Mesenchymal stem cell (in vitro differentiated cells and primary cell): ENCODE measurements around the gene PSME1. TPM values are rescaled to one million over a fixed set of nuclear protein-coding genes. Genes with fewer than 3 reads are reported as not detected.

Source experiments
- DNase-seq: peaks from one replicate; pipeline ENCODE4 v3.0.0-alpha.2; 2013
- H2AFZ ChIP-seq: one replicate; pipeline ENCODE4 v1.6.1; 2013; ENCODE audit warnings: low read depth, mild to moderate bottlenecking, control low read depth, inconsistent platforms, low read length, moderate library complexity
- H2AK5ac ChIP-seq: 2 replicates; pipeline ENCODE4 v1.6.1; 2013; ENCODE audit warnings: low read length, moderate library complexity, mild to moderate bottlenecking, inconsistent platforms; ENCODE audit not compliant: severe bottlenecking
- H2BK120ac ChIP-seq: one replicate; pipeline ENCODE4 v1.6.1; 2013; ENCODE audit warnings: low read depth, mild to moderate bottlenecking, inconsistent platforms, low read length, moderate library complexity
- H2BK12ac ChIP-seq, 2 experiments: one replicate each; pipeline ENCODE4 v1.6.1; 2013; ENCODE audit warnings: inconsistent platforms in 2 of 2, low read length in 2 of 2, mild to moderate bottlenecking in 2 of 2, moderate library complexity in 2 of 2, control low read depth in 1 of 2
- H2BK15ac ChIP-seq: one replicate; pipeline ENCODE4 v1.6.1; 2013; ENCODE audit warnings: mild to moderate bottlenecking, low read depth, inconsistent platforms; ENCODE audit not compliant: poor library complexity, severe bottlenecking
- H2BK5ac ChIP-seq: 2 replicates; pipeline ENCODE4 v1.6.1; 2013; ENCODE audit warnings: low read depth, mild to moderate bottlenecking, low read length, control low read depth, inconsistent platforms; ENCODE audit not compliant: poor library complexity, severe bottlenecking
- H3K14ac ChIP-seq, 2 experiments: one replicate each; pipeline ENCODE4 v1.6.1; 2013; ENCODE audit warnings: inconsistent platforms in 2 of 2, low read length in 2 of 2, control low read depth in 1 of 2, mild to moderate bottlenecking in 1 of 2, moderate library complexity in 1 of 2
- H3K18ac ChIP-seq, 2 experiments: one replicate each; pipeline ENCODE4 v1.6.1; 2013; ENCODE audit warnings: inconsistent platforms in 2 of 2, low read length in 2 of 2, control low read depth in 1 of 2, low read depth in 1 of 2, mild to moderate bottlenecking in 1 of 2
- H3K23ac ChIP-seq, 2 experiments: one replicate each; pipeline ENCODE4 v1.6.1; 2013; ENCODE audit warnings: inconsistent platforms in 2 of 2, low read length in 2 of 2, mild to moderate bottlenecking in 2 of 2, moderate library complexity in 2 of 2, control low read depth in 1 of 2
- H3K27ac ChIP-seq: 2 replicates; pipeline ENCODE4 v1.5.1; 2013; ENCODE audit warnings: mild to moderate bottlenecking, moderate library complexity, low read length, control low read depth, inconsistent platforms; ENCODE audit not compliant: poor library complexity, severe bottlenecking
- H3K27me3 ChIP-seq, 2 experiments: 2 replicates each; pipeline versions ENCODE4 v1.6.1 to v1.7.0; 2013; ENCODE audit warnings: low read length in 2 of 2, mild to moderate bottlenecking in 2 of 2, moderate library complexity in 2 of 2, control low read depth in 1 of 2, inconsistent platforms in 1 of 2; ENCODE audit not compliant: control insufficient read depth in 1 of 2, insufficient read depth in 1 of 2
- H3K36me3 ChIP-seq, 2 experiments: 2 replicates each; pipeline versions ENCODE4 v1.6.1 to v1.7.0; 2013; ENCODE audit warnings: low read length in 2 of 2, control low read depth in 1 of 2, inconsistent platforms in 1 of 2, low read depth in 1 of 2, mild to moderate bottlenecking in 1 of 2; ENCODE audit not compliant: insufficient read depth in 2 of 2, control insufficient read depth in 1 of 2
- H3K4ac ChIP-seq, 2 experiments: one replicate each; pipeline ENCODE4 v1.6.1; 2013; ENCODE audit warnings: inconsistent platforms in 2 of 2, low read length in 2 of 2, mild to moderate bottlenecking in 2 of 2, moderate library complexity in 2 of 2, control low read depth in 1 of 2, low read depth in 1 of 2
- H3K4me1 ChIP-seq: 2 replicates; pipeline ENCODE4 v1.6.1; 2013; ENCODE audit warnings: low read depth, low read length, control low read depth; ENCODE audit not compliant: control insufficient read depth, insufficient read depth
- H3K4me2 ChIP-seq: 2 replicates; pipeline ENCODE4 v1.6.1; 2013; ENCODE audit warnings: low read length, mild to moderate bottlenecking, inconsistent platforms; ENCODE audit not compliant: poor library complexity, severe bottlenecking
- H3K4me3 ChIP-seq, 2 experiments: 2 replicates each; pipeline versions ENCODE4 v1.5.1 to v1.7.0; 2013; ENCODE audit warnings: low read length in 2 of 2, mild to moderate bottlenecking in 2 of 2, control low read depth in 1 of 2, low read depth in 1 of 2; ENCODE audit not compliant: insufficient read depth in 1 of 2
- H3K79me1 ChIP-seq: replicated peaks from 2 replicates; pipeline ENCODE4 v1.6.1; 2013; ENCODE audit warnings: mild to moderate bottlenecking, control low read depth, low read length, inconsistent platforms; ENCODE audit not compliant: poor library complexity, severe bottlenecking
- H3K9ac ChIP-seq: 2 replicates; pipeline ENCODE4 v1.7.0; 2013; ENCODE audit warnings: mild to moderate bottlenecking, low read length, moderate library complexity
- H3K9me3 ChIP-seq: 2 replicates; pipeline ENCODE4 v1.7.0; 2013; ENCODE audit warnings: mild to moderate bottlenecking, low read length; ENCODE audit not compliant: control insufficient read depth
- H4K8ac ChIP-seq: one replicate; pipeline ENCODE4 v1.6.1; 2013; ENCODE audit warnings: inconsistent platforms, mild to moderate bottlenecking, low read length, moderate library complexity
- H4K91ac ChIP-seq: one replicate; pipeline ENCODE4 v1.6.1; 2013; ENCODE audit warnings: mild to moderate bottlenecking, low read length, inconsistent platforms
- WGBS: methylation state at CpG from one replicate; pipeline ENCODE4 v1.1.7; 2013; ENCODE audit warnings: mixed read lengths; 5-methylcytosine and 5-hydroxymethylcytosine counted together
- small RNA-seq: library from polyadenylated mRNA; stranded (forward); fragments of <200 nt; extraction: miRNeasy Mini kit (QIAGEN cat#:217004); gene quantifications from one replicate; pipeline ENCODE3, GENCODE V24; 2013; ENCODE audit warnings: low read depth

The PSME1 gene

GRCh38 chr14:24187539-24187915 is 51.5 kb downstream of the PSME1 start:
- peak overlapping the region; percentile 1 for H3K4me2 ChIP-seq
- H3K79me1 ChIP-seq: peaks cover 38% of the 10 kb centered on the region
- no peaks in the 10 kb centered on the region for H3K9me3 ChIP-seq
- H3K9ac ChIP-seq: peak overlapping the region; percentile 94
- no peak overlapping the region for H4K91ac ChIP-seq
- H3K4ac ChIP-seq: no peak overlapping the region
- H3K23ac ChIP-seq: no peak overlapping the region
- H3K4me3 ChIP-seq: peak overlapping the region in 1 of 2 experiments; percentile 92
- peaks cover 7% of the 10 kb centered on the region for H3K4me1 ChIP-seq
- H3K27ac ChIP-seq: no peak overlapping the region
- WGBS: 100% methylated on average over 2 of the region's 2 CpGs
- no peak overlapping the region for H3K18ac ChIP-seq
- no peak overlapping the region for H3K14ac ChIP-seq
- H2AFZ ChIP-seq: no peak overlapping the region
- no peak overlapping the region for H2AK5ac ChIP-seq
- no peak overlapping the region for H2BK15ac ChIP-seq
- H2BK120ac ChIP-seq: no peak overlapping the region
- no peak overlapping the region for H2BK5ac ChIP-seq
- H4K8ac ChIP-seq: no peak overlapping the region
- no peaks in the 10 kb centered on the region for H3K27me3 ChIP-seq
- H2BK12ac ChIP-seq: no peak overlapping the region
- DNase-seq: no peak
- H3K36me3 ChIP-seq: peaks cover 67 to 75% of the 10 kb centered on the region in 2 experiments

Small RNA genes lying within 50 kb of the gene (small RNA-seq; reads per million reads assigned to genes)
- gene IPO4: not detected
- gene IRF9: not detected
- 2.3 reads per million for gene RNA5SP383
